WERI-Rb-1 (cell line): ENCODE results near the gene PRC1.
"Not testable (repeated sequence)": the region's sequence is repeated elsewhere in the genome, so short reads cannot be mapped to it uniquely, and the experiment has no call there.

ENCODE experiments used
- DNase-seq: peaks from one replicate; pipeline ENCODE4 v3.0.0-alpha.2; 2020
- H3K27ac ChIP-seq: fragments of 250-450 bp; sonication (Bioruptor Pico); 2 replicates; pipeline ENCODE4 v1.5.1; 2020; ENCODE audit warnings: mild to moderate bottlenecking, moderate library complexity
- H3K27me3 ChIP-seq: fragments of 250-450 bp; sonication (Bioruptor Pico); 2 replicates; pipeline ENCODE4 v1.5.1; 2021; ENCODE audit warnings: mild to moderate bottlenecking, low read depth, moderate library complexity; ENCODE audit not compliant: insufficient read depth, severe bottlenecking
- H3K36me3 ChIP-seq: fragments of 250-450 bp; sonication (Bioruptor Pico); 2 replicates; pipeline ENCODE4 v1.5.1; 2020; ENCODE audit warnings: mild to moderate bottlenecking, moderate library complexity
- H3K4me3 ChIP-seq: 2 replicates; pipeline ENCODE4 v1.5.1; 2011; ENCODE audit warnings: low read depth, mild to moderate bottlenecking, control low read depth, low read length
- H3K9me3 ChIP-seq: fragments of 250-450 bp; sonication (Bioruptor Pico); 2 replicates; pipeline ENCODE4 v1.5.1; 2021; ENCODE audit warnings: mild to moderate bottlenecking, moderate library complexity; ENCODE audit not compliant: severe bottlenecking
- TF ChIP-seq, protein P1 (sequence below): IDR thresholded peaks from 2 replicates; pipeline ENCODE4 v1.5.1; 2011; ENCODE audit warnings: low read depth, mild to moderate bottlenecking, control low read depth, inconsistent platforms, low read length

The PRC1 gene

DNA sequence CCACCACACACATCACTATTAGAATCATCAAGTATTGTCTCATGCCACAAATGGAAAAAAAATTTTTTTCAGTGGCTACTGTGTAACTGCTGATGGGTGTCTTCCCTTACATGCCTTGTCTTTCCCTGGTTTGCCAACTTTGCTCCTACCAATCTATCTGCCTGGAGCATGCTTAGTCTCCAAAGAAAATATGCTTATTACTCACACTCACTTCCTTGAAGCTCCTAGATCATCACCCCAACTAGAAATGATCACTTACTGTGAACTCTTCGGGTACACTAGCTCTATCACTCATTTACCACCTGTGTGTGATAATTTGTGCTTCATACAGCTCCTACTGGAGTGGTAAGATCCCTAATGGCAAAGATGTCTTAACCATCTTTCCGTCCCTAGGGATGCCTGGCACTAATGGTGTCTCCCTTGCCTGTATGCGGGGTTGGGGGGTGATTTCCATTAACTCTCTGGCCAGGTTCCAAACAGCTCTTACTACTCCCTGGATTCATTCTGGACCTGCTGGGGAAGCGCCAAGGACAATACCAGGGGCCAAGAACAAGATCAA, 27.3 kb upstream of the PRC1 start:
- H3K36me3 ChIP-seq: peaks cover 6% of the 10 kb centered on the region
- H3K4me3 ChIP-seq: peak overlapping the region; percentile 93
- H3K9me3 ChIP-seq: no peaks in the 10 kb centered on the region
- H3K27ac ChIP-seq: peak overlapping the region; percentile 64
- no peaks in the 10 kb centered on the region for H3K27me3 ChIP-seq
- DNase-seq: no peak
- TF ChIP-seq, protein P1, sequence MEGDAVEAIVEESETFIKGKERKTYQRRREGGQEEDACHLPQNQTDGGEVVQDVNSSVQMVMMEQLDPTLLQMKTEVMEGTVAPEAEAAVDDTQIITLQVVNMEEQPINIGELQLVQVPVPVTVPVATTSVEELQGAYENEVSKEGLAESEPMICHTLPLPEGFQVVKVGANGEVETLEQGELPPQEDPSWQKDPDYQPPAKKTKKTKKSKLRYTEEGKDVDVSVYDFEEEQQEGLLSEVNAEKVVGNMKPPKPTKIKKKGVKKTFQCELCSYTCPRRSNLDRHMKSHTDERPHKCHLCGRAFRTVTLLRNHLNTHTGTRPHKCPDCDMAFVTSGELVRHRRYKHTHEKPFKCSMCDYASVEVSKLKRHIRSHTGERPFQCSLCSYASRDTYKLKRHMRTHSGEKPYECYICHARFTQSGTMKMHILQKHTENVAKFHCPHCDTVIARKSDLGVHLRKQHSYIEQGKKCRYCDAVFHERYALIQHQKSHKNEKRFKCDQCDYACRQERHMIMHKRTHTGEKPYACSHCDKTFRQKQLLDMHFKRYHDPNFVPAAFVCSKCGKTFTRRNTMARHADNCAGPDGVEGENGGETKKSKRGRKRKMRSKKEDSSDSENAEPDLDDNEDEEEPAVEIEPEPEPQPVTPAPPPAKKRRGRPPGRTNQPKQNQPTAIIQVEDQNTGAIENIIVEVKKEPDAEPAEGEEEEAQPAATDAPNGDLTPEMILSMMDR: no peak

GRCh38 chr15:91018158-91018557, 23.8 kb upstream of the PRC1 start:
- no peaks in the 10 kb centered on the region for H3K27me3 ChIP-seq
- no peaks in the 10 kb centered on the region for H3K9me3 ChIP-seq
- H3K4me3 ChIP-seq: no peak overlapping the region
- TF ChIP-seq, protein P1: no peak
- no peak overlapping the region for H3K27ac ChIP-seq
- DNase-seq: no peak
- H3K36me3 ChIP-seq: peaks cover 18% of the 10 kb centered on the region

- H3K36me3 ChIP-seq: peaks cover 21% of the 10 kb centered on the region
- no peaks in the 10 kb centered on the region for H3K27me3 ChIP-seq
- no peak overlapping the region for H3K4me3 ChIP-seq
- no peak for DNase-seq
- TF ChIP-seq, protein P1: no peak
- no peak overlapping the region for H3K27ac ChIP-seq
- no peaks in the 10 kb centered on the region for H3K9me3 ChIP-seq
Observed at GRCh38 chr15:91017716-91018115, 23.4 kb upstream of the PRC1 start.

DNA sequence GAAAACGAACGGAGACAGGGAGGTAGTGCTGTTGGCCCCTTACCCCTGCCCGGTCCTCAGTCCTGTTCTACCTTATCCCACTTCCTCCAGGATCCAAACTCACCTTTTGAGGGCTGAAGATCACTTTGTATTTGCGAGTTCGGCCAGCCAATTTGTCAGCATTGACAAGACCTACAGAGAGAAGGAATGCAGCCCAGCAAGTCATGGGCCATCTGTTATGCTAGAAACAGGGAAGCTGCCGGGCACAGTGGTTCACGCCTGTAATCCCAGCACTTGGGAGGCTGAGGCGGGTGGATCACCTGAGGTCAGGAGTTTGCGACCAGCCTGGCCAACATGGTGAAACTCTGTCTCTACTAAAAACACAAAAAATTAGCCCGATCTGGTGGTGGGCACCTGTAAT, 19.4 kb upstream of the PRC1 start:
- H3K9me3 ChIP-seq, H3K27me3 ChIP-seq, H3K4me3 ChIP-seq, H3K27ac ChIP-seq: not testable (repeated sequence)
- DNase-seq: peak; percentile 69
- H3K36me3 ChIP-seq: peaks cover 31% of the 10 kb centered on the region

GRCh38 chr15:91007266-91007665, 12.9 kb upstream of the PRC1 start:
- Histone ChIP-seq H3K9me3 (no peaks in the 10 kb centered on the region), H3K27ac (no peak overlapping the region), H3K36me3 (peaks cover 49% of the 10 kb centered on the region), H3K4me3 (no peak overlapping the region), H3K27me3 (no peaks in the 10 kb centered on the region)
- DNase-seq: no peak
- TF ChIP-seq, protein P1: no peak

GRCh38 chr15:91001209-91001608, 6.9 kb upstream of the PRC1 start:
- DNase-seq: no peak
- Histone ChIP-seq H3K36me3 (peaks cover 61% of the 10 kb centered on the region), H3K27ac (no peak overlapping the region), H3K27me3 (no peaks in the 10 kb centered on the region), H3K4me3 (no peak overlapping the region), H3K9me3 (no peaks in the 10 kb centered on the region)
- TF ChIP-seq, protein P1: no peak
